ENCODE data around the gene CLEC9A.

The CLEC9A gene

DNA sequence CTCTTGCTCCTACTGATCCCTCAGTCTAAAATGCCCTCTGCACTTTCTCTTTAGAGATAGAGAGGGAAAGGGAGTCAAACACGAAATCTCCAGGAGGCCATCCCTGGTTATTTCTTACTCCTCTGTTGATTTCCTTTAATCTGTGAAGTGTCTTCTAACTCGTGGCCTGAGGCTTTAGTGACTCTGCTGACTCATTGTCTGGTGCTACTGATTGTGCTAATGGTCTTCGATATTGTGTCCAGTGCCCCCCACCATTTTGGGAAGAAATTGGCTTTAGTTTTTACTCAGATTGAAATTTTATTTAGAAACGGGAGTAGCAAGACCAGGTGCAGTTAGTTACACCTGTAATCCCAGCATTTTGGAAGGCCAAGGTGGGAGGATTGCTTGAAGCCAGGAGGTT, 839 bp downstream of the CLEC9A start:
- in situ Hi-C loops (cut with MboI; ENCODE audit: low sequenced_read_pairs) = loop anchor here (5.0 kb wide), 1 partner anchor 111 kb away; no protein-coding TSS in a partner anchor
- H3K9me3 ChIP-seq = peaks cover 6% of the 10 kb centered on the region
- H3K27me3 ChIP-seq (ENCODE audit: low read depth) = no peaks in the 10 kb centered on the region
- no peak for DNase-seq (ENCODE audit: low spot score in 2 of 2)
- peaks cover 2% of the 10 kb centered on the region; the same call in 1 of the 2 replicates for H3K4me1 ChIP-seq
- no peaks in the 10 kb centered on the region for H3K36me3 ChIP-seq (replicated peaks)
- no peak overlapping the region for H3K4me3 ChIP-seq

DNA sequence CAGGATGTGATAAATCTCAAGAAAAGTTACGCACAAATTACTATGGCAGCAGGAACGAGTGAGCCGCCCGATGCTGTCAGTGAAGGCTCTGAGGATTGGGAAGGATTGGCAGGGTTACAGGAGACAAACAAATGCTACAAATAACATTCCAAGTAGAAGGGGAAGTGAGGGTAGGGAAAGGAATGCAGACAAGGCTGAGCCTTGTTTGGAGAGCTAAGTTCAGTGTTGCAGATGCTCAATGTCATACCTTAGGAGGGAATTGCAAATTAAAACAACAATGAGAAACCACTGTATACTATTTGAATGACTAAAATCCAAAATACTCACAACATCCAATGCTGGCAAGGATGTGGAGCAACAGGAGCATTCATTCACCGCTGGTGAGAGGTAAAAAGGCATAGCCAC, 1.3 kb downstream of the CLEC9A start:
- peaks cover 2% of the 10 kb centered on the region; the same call in 1 of the 2 replicates for H3K4me1 ChIP-seq
- no peaks in the 10 kb centered on the region for H3K36me3 ChIP-seq (replicated peaks)
- in situ Hi-C loops (cut with MboI; ENCODE audit: low sequenced_read_pairs) = loop anchor here (5.0 kb wide), 1 partner anchor 111 kb away; no protein-coding TSS in a partner anchor
- peaks cover 6% of the 10 kb centered on the region for H3K9me3 ChIP-seq
- H3K4me3 ChIP-seq = no peak overlapping the region
- no peaks in the 10 kb centered on the region for H3K27me3 ChIP-seq (ENCODE audit: low read depth)
- no peak for DNase-seq (ENCODE audit: low spot score in 2 of 2)

- no peaks in the 10 kb centered on the region for H3K36me3 ChIP-seq (replicated peaks)
- in situ Hi-C loops (cut with MboI; ENCODE audit: low sequenced_read_pairs) = loop anchor here (5.0 kb wide), 1 partner anchor 108 kb away; no protein-coding TSS in a partner anchor
- peak in 1 of 2 experiments; percentile 24 for DNase-seq (ENCODE audit: low spot score in 2 of 2)
Measured at GRCh38 chr12:10033783-10034545, 3.5 kb downstream of the CLEC9A start.

DNA sequence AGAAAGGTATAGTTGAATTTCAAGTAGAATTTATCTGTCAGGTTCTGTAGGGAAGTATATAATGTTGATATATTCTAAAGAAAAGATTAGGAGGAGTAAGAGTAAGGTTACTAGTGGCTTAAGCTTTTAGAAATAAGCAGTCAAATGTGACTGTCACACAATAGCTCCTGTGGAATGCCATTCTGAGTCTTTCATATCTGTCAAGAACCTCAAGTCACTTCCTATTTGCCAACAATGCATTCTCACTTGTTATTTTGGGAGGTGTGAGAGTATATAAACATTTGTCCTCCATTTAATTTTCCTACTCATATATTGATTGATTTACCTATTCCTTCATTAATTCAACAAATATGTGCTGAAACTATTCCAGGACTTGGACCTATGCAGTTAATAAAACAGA, 11.7 kb downstream of the CLEC9A start:
- in situ Hi-C loops (cut with MboI; ENCODE audit: low sequenced_read_pairs) = no loop called here
- no peak overlapping the region for H3K4me3 ChIP-seq
- no peaks in the 10 kb centered on the region for H3K9me3 ChIP-seq
- H3K27me3 ChIP-seq (ENCODE audit: low read depth) = no peaks in the 10 kb centered on the region
- no peaks in the 10 kb centered on the region for H3K36me3 ChIP-seq (replicated peaks)
- no peak for DNase-seq (ENCODE audit: low spot score in 2 of 2)
- H3K4me1 ChIP-seq = no peaks in the 10 kb centered on the region

More at GRCh38 chr12:10033783-10034545, 3.5 kb downstream of the CLEC9A start:
- no peak overlapping the region for H3K4me3 ChIP-seq
- H3K9me3 ChIP-seq = peaks cover 6% of the 10 kb centered on the region
- peaks cover 2% of the 10 kb centered on the region; the same call in 1 of the 2 replicates for H3K4me1 ChIP-seq
- no peaks in the 10 kb centered on the region for H3K27me3 ChIP-seq (ENCODE audit: low read depth)

- Histone ChIP-seq H3K4me3 (no peak overlapping the region), H3K36me3 (replicated peaks) (no peaks in the 10 kb centered on the region), H3K27me3 (ENCODE audit: low read depth) (no peaks in the 10 kb centered on the region), H3K4me1 (peaks cover 4% of the 10 kb centered on the region), H3K9me3 (no peaks in the 10 kb centered on the region)
- in situ Hi-C loops (cut with MboI; ENCODE audit: low sequenced_read_pairs) = no loop called here
- no peak for DNase-seq (ENCODE audit: low spot score in 2 of 2)
Measured at GRCh38 chr12:10048526-10048925, 18.0 kb downstream of the CLEC9A start.

DNA sequence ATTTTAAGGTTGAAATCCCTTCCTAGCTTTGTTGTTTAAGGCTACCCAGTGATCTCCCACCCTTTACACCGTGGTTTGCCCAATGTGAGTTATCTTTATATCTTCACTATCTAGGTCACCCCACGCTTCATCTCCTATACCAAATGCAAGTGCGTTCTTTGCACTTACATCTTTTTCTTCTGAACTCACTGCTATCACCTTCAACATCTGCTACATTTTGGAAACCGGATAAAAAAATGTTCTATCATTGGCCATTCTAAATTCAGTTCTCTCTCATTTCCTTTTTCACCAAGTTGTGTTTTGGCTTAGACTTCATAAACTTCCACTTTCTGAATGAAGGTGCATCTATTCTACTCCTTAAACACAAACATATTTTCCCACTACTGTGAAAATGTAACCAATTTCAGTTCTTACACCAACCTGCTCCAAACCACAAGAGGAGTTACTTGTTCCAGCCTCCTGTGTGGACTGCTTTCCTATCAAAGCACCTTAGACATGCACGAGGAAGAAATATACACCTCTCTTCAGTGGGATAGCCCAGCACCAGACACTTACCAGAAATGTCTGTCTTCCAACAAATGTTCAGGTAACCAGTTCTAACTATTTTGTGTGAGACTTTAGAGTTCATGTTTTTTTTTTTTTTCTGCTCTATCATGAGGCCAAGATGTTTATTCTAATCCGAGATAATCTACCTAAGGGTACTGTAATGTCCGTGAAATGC, 21.9 kb downstream of the CLEC9A start:
- peaks cover 4% of the 10 kb centered on the region for H3K4me1 ChIP-seq
- no peaks in the 10 kb centered on the region for H3K9me3 ChIP-seq
- no peaks in the 10 kb centered on the region for H3K27me3 ChIP-seq (ENCODE audit: low read depth)
- in situ Hi-C loops (cut with MboI; ENCODE audit: low sequenced_read_pairs) = no loop called here
- no peak overlapping the region for H3K4me3 ChIP-seq
- no peaks in the 10 kb centered on the region for H3K36me3 ChIP-seq (replicated peaks)
- no peak for DNase-seq (ENCODE audit: low spot score in 2 of 2)

- Histone ChIP-seq H3K27me3 (ENCODE audit: low read depth) (no peaks in the 10 kb centered on the region), H3K4me3 (no peak overlapping the region), H3K36me3 (replicated peaks) (no peaks in the 10 kb centered on the region), H3K4me1 (no peaks in the 10 kb centered on the region), H3K9me3 (no peaks in the 10 kb centered on the region)
- no peak for DNase-seq (ENCODE audit: low spot score in 2 of 2)
- in situ Hi-C loops (cut with MboI; ENCODE audit: low sequenced_read_pairs) = no loop called here
Measured at GRCh38 chr12:10058387-10058786, 27.9 kb downstream of the CLEC9A start.

DNA sequence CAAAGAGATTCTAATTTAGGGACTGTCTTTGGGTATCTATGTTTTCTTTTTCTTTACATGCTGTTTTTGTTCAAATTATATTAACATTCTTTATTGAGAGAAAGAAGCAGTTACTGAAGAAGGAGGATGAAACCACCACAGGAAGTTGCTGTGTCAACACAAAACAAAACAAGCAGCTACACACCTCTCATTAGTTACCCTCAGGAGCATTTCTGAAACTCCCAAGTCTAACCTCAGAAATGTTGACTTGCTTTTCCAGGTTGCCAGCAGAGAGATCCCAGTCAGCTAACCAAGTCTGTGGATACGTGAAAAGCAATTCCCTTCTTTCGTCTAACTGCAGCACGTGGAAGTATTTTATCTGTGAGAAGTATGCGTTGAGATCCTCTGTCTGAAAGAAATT, 34.8 kb downstream of the CLEC9A start:
- no peaks in the 10 kb centered on the region for H3K27me3 ChIP-seq (ENCODE audit: low read depth)
- no peak overlapping the region for H3K4me3 ChIP-seq

GRCh38 chr12:10067264-10067663, 36.8 kb downstream of the CLEC9A start:
- H3K36me3 ChIP-seq (replicated peaks) = no peaks in the 10 kb centered on the region
- H3K9me3 ChIP-seq = no peaks in the 10 kb centered on the region
- in situ Hi-C loops (cut with MboI; ENCODE audit: low sequenced_read_pairs) = no loop called here
- peak in 1 of 2 experiments; percentile 48 for DNase-seq (ENCODE audit: low spot score in 2 of 2)
- no peak overlapping the region for H3K4me3 ChIP-seq
- peaks cover 12% of the 10 kb centered on the region for H3K4me1 ChIP-seq
- no peaks in the 10 kb centered on the region for H3K27me3 ChIP-seq (ENCODE audit: low read depth)

More for the DNA sequence above, 34.8 kb downstream of the CLEC9A start:
- H3K9me3 ChIP-seq = no peaks in the 10 kb centered on the region
- peaks cover 12% of the 10 kb centered on the region for H3K4me1 ChIP-seq
- in situ Hi-C loops (cut with MboI; ENCODE audit: low sequenced_read_pairs) = no loop called here
- DNase-seq (ENCODE audit: low spot score in 2 of 2) = no peak
- H3K36me3 ChIP-seq (replicated peaks) = no peaks in the 10 kb centered on the region

GRCh38 chr12:10067942-10068341, 37.5 kb downstream of the CLEC9A start:
- Histone ChIP-seq H3K27me3 (ENCODE audit: low read depth) (no peaks in the 10 kb centered on the region), H3K4me3 (no peak overlapping the region), H3K4me1 (peaks cover 12% of the 10 kb centered on the region), H3K36me3 (replicated peaks) (no peaks in the 10 kb centered on the region), H3K9me3 (no peaks in the 10 kb centered on the region)
- DNase-seq (ENCODE audit: low spot score in 2 of 2) = no peak
- in situ Hi-C loops (cut with MboI; ENCODE audit: low sequenced_read_pairs) = no loop called here

DNA sequence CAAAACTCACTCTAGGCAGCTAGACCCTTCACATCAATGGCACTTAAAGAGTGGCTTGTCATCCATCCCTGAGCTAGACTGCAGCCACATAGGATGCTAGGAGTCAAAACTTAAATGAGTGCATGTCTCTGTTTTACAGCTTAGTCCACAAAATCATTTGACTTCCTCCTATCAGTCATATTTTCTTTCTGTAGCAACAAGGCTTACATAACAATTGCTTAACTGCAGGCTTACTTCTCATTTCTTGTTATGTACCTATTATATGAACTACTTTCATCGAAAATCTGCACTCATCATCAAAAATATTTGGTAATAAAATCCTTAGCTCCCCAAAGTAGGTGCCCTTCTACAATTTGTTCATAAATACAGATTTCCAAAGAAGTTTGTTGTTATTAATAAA, 38.2 kb downstream of the CLEC9A start:
- Histone ChIP-seq H3K4me1 (peaks cover 12% of the 10 kb centered on the region), H3K27me3 (ENCODE audit: low read depth) (no peaks in the 10 kb centered on the region), H3K36me3 (replicated peaks) (no peaks in the 10 kb centered on the region), H3K4me3 (no peak overlapping the region), H3K9me3 (no peaks in the 10 kb centered on the region)
- in situ Hi-C loops (cut with MboI; ENCODE audit: low sequenced_read_pairs) = no loop called here
- no peak for DNase-seq (ENCODE audit: low spot score in 2 of 2)

DNA sequence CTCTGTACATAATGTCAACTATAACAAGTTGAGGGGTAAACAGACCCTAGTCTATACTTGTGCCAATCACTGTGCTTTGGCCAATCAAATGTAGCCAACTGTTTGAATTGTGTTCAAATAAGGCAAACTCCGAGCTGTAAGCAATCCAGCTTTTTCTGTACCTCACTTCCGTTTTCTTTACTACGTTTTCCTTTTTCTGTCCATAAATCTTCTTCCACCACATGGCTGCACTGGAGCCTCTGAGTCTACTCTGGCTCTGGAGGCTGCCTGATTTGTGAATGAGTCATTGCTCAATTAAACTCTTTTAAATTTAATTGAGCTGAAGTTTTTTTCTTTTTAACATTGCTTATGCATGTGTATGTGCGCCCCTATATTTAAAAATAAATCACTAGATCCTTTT, 38.6 kb downstream of the CLEC9A start:
- H3K4me1 ChIP-seq = peaks cover 12% of the 10 kb centered on the region
- H3K4me3 ChIP-seq = no peak overlapping the region
- in situ Hi-C loops (cut with MboI; ENCODE audit: low sequenced_read_pairs) = no loop called here
- H3K36me3 ChIP-seq (replicated peaks) = no peaks in the 10 kb centered on the region
- no peaks in the 10 kb centered on the region for H3K27me3 ChIP-seq (ENCODE audit: low read depth)
- DNase-seq (ENCODE audit: low spot score in 2 of 2) = no peak
- H3K9me3 ChIP-seq = no peaks in the 10 kb centered on the region

GRCh38 chr12:10069976-10070375, 39.5 kb downstream of the CLEC9A start:
- H3K36me3 ChIP-seq (replicated peaks) = no peaks in the 10 kb centered on the region
- H3K4me3 ChIP-seq = no peak overlapping the region
- in situ Hi-C loops (cut with MboI; ENCODE audit: low sequenced_read_pairs) = no loop called here
- peaks cover 12% of the 10 kb centered on the region for H3K4me1 ChIP-seq
- H3K9me3 ChIP-seq = no peaks in the 10 kb centered on the region
- no peak for DNase-seq (ENCODE audit: low spot score in 2 of 2)
- no peaks in the 10 kb centered on the region for H3K27me3 ChIP-seq (ENCODE audit: low read depth)

- peaks cover 12% of the 10 kb centered on the region for H3K4me1 ChIP-seq
- DNase-seq (ENCODE audit: low spot score in 2 of 2) = no peak
- in situ Hi-C loops (cut with MboI; ENCODE audit: low sequenced_read_pairs) = no loop called here
- no peaks in the 10 kb centered on the region for H3K27me3 ChIP-seq (ENCODE audit: low read depth)
- H3K9me3 ChIP-seq = no peaks in the 10 kb centered on the region
- H3K4me3 ChIP-seq = no peak overlapping the region
- no peaks in the 10 kb centered on the region for H3K36me3 ChIP-seq (replicated peaks)
Measured at GRCh38 chr12:10070380-10070779, 39.9 kb downstream of the CLEC9A start.

Measured in HAP-1 (cell line).